GM18526 (cell line): ENCODE results near the gene MLPH.

ENCODE experiments used
- POLR2A ChIP-seq: IDR thresholded peaks from 3 replicates; pipeline ENCODE4 v1.6.1; 2011; ENCODE audit not compliant: insufficient read length; ENCODE audit errors: extremely low read depth

The MLPH gene, protein sequence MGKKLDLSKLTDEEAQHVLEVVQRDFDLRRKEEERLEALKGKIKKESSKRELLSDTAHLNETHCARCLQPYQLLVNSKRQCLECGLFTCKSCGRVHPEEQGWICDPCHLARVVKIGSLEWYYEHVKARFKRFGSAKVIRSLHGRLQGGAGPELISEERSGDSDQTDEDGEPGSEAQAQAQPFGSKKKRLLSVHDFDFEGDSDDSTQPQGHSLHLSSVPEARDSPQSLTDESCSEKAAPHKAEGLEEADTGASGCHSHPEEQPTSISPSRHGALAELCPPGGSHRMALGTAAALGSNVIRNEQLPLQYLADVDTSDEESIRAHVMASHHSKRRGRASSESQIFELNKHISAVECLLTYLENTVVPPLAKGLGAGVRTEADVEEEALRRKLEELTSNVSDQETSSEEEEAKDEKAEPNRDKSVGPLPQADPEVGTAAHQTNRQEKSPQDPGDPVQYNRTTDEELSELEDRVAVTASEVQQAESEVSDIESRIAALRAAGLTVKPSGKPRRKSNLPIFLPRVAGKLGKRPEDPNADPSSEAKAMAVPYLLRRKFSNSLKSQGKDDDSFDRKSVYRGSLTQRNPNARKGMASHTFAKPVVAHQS

DNA sequence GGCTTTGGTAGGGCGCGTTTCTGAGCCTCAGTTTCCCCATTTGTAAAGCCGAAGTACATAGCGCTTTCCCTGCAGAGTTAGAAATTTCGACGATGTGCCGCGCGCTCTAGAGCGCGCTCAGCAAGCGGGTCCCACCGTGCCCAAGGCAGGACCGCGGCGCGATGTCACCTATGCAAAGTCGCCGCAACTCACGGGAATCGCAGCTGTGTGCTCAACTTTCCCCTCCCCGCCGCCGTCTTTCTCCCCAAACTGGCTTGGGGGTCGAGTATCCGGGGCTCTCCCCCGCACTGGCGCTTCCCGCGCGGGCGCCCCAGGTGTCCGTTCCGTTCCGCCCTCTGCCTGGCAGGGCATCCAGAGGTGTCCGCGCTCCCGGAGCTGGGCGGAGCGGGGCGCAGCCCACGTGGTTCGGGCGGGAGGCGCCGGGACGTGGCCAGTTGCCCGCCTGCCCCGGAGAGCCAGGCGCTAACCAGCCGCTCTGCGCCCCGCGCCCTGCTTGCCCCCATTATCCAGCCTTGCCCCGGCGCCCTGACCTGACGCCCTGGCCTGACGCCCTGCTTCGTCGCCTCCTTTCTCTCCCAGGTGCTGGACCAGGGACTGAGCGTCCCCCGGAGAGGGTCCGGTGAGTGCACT lies at the start of gene MLPH:
Gene MLPH (plus strand): TSS at position 433 of the 630 bp plus-strand sequence. CDS start 6,176 bp downstream, outside the sequence.
- no peak for TF ChIP-seq POLR2A

DNA sequence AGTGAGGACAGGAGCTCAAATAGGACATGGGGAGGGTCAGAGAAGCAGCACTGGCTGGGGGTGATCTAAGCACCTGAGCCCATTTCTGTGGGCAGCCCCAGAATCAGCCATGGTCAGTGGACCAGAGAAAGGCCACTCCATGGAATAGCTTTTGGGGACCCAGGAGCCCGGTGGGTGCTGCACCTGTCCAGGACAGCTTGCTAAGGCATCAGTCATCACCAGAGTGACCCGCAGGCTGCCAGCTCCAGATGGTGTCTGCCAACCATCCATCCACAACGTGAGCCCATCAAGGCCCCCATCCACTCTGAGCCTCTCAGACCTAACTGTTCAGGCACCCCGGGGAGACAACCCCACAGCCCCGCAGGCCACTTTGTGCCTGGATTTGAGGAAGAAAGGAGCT lies 49.5 kb upstream of the MLPH start:
- TF ChIP-seq POLR2A, result no peak

DNA sequence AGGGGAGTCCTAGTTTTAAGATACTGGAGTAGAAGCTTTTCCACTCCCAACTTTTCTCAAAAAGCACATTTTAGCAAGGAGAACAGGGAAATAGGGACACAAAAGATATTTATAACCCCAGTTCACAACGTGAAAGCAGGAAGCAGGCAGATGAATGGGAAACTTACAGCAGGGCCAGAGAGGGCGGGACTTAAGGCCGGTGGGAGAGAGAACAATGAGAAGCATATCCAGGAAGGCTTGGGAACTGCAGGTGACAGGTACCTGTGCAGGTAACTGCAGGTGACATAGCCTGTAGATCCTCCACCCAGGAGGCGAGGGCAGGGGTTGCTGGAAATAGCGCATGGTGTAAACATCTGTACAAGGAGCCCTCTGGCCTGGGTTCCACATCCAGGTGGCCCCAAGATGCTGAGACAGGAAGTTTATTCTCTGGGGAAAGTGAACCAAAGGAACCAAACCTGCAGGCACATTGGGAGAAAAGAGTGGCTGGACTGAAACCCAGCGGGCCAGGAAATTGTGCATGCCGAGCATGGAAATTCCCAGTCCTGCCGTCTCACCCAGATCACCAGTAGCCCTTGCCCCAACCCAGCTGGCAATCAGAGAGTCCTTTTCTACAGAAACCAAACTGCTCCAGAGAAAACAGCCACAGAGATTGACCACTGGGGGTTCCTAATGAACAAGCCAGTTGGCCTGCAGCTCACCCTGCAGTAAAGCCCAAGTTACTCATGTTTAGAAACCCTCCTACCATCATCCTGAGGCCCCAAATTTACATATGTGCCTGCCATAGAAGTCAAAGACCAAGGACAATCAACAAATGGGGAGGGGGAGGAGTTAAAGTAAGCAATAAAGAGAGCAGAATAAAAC lies 48.7 kb upstream of the MLPH start:
- no peak for TF ChIP-seq POLR2A

DNA sequence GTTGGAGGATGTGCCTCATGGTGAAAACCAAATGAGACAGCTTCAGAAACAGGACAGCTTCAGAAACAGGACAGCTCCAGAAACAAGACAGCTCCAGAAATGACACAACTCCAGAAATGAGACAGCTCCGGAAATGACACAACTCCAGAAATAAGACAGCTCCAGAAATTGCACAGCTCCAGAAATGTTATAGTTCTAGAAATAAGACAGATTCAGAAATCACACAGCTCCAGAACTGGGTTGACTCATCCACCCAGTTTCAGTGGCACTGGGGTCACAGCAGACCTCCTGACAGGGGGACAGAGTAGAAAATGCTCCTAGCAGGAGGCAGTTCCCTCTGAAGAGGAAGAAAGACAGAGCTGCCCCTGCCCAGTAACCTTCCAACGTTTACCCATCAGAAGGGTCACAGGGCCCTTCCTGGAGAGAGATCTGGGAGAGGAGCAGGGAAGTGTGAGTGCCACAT lies 46.2 kb upstream of the MLPH start:
- TF ChIP-seq POLR2A, result no peak

DNA sequence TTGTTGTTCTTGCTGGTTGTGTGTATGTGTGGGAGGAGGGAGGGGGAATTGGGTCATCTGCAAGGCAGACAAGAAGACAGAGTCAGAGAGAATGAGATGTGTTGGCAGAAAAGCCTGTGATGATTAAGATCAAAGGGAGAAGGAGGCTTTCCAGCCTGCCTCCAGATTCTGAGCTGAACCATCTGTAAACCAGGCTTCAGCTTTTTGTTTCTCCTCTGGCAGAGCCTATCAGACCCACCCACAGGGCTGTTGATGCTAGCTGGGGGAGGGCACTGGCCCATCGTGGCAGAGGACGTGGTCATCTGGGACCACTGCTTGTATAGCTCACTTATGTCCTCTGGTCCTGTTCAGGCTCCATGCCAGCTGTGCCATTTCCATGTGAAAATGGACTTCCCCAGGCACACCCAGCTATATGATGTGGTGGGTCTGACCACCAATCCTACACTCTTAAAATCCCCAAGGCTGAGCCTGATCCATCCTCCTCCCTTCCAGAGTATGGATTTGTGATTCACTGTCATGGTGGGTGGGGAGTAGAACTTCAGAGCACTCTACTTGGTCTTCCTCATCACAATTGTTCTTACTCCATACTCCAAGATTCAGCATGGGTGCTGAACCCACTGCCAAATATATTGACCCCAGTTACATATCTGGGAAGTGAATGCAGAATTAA lies 45.3 kb upstream of the MLPH start:
- no peak for TF ChIP-seq POLR2A

DNA sequence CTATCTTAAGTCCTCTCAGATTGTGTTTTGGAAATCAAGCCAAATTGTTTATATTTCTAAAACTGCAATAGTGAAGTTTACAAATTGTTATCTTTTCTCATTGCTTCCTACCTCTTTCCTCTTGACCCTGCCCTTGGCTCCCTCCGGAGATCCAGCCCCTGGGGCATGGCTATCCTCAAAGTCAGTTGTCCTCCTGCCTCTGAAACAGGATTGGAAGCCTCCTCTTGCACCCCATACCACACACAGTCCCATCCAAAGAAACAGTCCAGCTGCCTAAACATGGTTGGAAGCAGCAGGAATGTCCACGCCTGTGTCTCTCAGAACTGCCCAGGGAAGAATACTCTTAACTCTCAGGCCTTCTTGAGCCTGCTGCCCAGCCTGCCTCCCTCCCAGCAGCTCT lies 43.0 kb upstream of the MLPH start:
- no peak for TF ChIP-seq POLR2A

DNA sequence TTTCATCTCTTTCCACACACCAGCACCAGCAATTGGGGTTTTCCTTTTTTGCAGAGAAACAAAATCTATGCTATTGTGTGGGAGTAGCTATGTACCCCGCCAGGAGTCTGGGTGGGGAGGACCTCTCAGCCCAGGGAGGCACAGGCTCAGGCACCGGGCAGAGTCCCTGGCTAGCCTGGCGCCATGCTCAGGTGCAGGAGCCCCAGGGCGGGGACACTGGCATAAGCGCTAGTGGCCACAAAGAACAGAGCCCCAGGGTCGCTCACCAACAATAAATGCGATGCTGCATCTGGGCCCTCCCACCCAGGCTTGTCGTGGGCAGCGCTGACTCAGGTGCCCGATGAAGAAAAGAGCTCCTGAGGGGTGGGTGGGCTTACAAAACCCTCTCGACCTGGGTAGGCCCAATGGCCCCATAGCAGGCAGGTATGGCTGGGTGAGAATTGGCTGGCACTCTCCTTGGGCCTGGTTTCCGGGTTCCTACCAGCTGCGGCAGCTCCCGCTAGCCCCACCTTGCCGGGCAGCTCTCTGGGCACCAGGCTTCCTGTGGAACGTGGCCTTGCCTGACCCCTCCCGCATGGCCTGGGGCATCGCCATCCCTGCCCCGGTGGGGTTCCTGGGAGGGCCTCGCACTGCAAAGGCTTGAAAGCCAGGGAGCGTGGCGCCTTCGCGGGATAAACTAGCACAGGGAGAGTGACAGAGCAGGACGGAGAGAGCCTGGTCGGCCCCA lies 41.3 kb upstream of the MLPH start:
- TF ChIP-seq POLR2A, result no peak

DNA sequence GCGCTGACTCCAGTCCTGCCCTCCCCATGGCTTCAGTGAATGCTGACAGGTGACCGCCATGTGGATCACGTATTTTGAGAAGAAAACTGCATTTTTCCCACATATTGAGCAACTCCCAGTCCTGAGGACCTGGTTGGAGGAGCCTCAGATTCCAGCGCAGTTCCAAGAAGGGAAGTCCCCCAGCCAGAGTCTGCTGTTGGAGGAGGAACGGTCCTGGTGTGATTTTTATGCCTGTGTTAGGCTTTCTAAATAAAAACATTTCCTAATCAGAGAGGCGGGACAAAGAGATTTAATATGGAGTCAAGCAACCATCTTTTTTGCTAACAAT lies 40.7 kb upstream of the MLPH start:
- TF ChIP-seq POLR2A, result no peak

DNA sequence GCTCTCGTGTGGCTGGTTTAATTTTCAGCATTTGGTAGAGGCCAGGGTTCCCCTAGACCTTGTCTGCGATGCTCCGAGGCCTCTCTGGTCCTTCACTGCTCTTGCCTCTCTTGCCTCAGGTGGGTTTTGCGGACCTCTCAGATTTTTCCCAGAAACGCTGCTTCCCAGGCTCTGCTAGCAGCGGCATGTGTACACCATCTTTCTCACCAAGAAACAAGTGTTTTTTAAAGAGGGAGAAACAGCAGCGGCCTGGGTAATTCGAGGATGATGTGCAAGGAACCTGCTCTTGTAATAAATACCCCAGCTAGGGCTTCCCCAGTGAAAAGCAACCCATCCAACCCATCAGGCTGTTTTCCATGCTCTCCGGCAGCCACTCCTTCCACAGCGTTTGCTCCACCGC lies 39.6 kb upstream of the MLPH start:
- TF ChIP-seq POLR2A, result no peak

DNA sequence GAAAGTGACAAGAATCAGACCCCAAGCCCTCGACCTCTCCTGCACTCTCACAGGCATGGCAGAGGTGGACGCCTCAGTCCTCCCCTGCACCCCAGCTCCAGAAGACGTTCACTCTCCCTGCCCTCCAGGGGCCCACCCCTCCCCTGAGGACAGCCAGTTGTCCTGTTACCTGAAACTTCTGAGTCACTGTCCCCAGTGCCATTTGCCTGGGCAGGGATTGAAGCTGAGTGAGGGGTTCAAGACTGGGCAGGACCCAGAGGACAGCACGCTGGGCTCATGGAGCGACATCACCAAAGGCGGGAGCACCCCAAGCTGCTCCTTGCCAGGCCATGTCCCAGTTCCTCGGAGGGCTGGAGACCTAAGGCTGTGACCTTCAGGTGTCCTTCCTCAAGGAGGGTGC lies 38.9 kb upstream of the MLPH start:
- no peak for TF ChIP-seq POLR2A

DNA sequence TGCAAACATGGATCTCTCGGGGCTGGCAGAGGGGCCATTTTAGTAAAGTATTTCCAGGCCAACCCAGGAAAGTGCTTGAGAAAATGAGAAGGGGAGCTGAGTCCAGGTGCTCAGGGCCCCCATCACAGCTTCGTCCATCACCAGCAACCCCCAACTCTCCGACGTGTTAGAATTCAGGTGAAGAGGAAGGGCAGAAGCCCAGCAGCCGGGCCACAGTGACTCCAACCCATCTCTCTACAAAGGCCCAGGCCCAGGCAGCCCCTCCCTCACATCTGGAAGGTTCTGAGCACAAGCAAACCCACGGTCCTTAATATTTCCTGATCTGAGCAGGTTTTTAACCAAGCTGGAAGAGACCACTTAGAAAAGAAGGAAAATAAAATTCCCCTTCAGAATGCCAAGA lies 38.4 kb upstream of the MLPH start:
- no peak for TF ChIP-seq POLR2A

DNA sequence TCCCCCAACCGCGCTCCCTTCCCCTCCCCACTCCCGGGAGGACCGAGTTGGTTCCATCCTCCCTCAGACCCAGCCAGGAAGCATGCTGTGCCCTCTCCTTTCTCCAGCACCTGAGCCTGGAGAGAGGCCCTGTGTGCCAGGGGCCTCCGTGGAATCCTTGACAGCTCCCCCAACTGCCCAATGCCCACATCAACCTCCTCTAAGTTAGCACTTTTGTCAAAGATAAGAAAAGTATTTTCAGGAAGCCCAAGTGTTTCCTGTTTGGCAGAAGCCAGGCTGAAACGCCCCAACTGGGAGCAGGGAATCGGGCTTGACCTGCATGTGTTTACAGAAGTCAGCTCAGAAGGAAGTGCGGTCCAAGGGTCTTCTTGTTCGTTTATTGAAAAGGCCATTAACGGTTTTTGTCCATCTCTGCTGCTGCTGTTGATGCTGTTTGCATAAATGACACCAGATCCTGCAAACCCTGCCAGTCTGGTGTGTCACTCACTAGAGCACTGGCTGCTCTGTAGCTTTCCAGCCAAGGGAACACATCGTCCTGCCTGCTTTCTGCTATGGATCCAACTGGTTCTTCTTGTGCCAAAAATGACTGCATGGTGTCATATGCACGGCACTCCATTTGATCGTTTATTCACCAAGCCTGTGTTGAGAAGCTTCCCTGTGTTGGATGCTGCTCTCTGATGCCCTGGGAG lies 37.7 kb upstream of the MLPH start:
- TF ChIP-seq POLR2A, result no peak

DNA sequence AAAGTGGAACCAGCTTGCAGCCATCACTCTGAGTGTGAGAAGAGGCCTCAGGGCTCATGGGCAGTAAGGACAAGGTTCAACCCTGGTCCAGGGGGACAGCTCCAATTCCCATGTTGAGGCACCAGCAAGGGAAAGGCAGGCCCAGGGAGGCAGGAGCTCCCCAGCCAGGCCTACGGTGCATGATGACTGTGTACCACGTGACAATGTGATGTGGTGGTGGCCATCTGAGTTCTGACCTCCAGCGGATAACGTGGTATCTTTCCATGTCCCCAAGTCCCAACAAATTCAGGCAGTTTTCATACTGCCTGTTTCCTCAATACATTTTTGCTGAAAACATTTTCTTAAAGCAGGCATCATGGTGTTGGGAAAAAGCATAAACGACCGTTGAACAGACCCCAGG lies 36.9 kb upstream of the MLPH start:
- TF ChIP-seq POLR2A, result no peak

DNA sequence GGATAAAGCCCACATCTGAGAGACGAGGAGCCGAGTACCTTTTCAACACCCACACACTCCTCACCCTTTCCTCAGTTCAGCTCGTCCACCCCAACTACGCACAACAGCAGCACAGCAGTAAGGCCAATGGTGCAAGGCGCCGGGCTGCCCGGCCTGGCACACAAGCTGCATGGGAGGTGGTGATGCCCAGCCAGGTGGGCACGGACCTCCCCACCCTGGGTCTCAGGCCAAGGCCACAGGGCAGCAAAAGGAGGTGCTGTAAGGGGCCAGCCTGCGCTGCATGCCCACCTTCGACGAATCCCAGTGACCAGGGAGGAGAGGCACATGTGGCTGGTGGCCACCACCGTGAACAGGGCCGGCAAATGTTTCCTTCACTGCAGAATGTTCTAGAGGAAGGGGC lies 36.5 kb upstream of the MLPH start:
- TF ChIP-seq POLR2A, result no peak
